Ascending aorta (tissue), 2 donors: ENCODE results near the gene SPP1. TPM values are rescaled to one million over a fixed set of nuclear protein-coding genes. Genes with fewer than 3 reads are reported as not detected.
"Not testable (repeated sequence)": the region's sequence is repeated elsewhere in the genome, so short reads cannot be mapped to it uniquely, and the experiment has no call there.

Source experiments
- DNase-seq, 2 donors: peaks; one replicate each; pipeline ENCODE4 v3.0.0-alpha.2; 2019; ENCODE audit warnings: low spot score in 2 of 2
- H3K27ac ChIP-seq, 2 donors: fragments of 200-600 bp; sonication (generic); one replicate each; pipeline ENCODE4 v1.5.1; 2016 to 2017; ENCODE audit warnings: mild to moderate bottlenecking in 1 of 2
- H3K27me3 ChIP-seq: fragments of 200-600 bp; sonication (generic); one replicate; pipeline ENCODE4 v1.5.1; 2017
- H3K36me3 ChIP-seq, 2 donors: fragments of 200-600 bp; sonication (generic); one replicate each; pipeline ENCODE4 v1.5.1; 2016
- H3K4me1 ChIP-seq, 2 donors: fragments of 200-600 bp; sonication (generic); one replicate each; pipeline ENCODE4 v1.5.1; 2016 to 2017; ENCODE audit warnings: mild to moderate bottlenecking in 1 of 2
- H3K4me3 ChIP-seq, 2 donors: fragments of 200-600 bp; sonication (generic); one replicate each; pipeline ENCODE4 v1.5.1; 2016 to 2017; ENCODE audit warnings: mild to moderate bottlenecking in 1 of 2
- H3K9me3 ChIP-seq, 2 donors: fragments of 200-600 bp; sonication (generic); one replicate each; pipeline ENCODE4 v1.5.1; 2016
- intact Hi-C: fragments of 100-400 bp; cut with DNase I; formaldehyde crosslinking; loops from one replicate; pipeline ENCODE4 v1.15.1; 2023
- total RNA-seq: library from RNA; depleted of rRNA; stranded (reverse); fragments of >200 nt; gene quantifications from one replicate; pipeline ENCODE4 v1.1.0, GENCODE V29; 2016
- TF ChIP-seq, protein P1 (sequence below), 3 experiments: fragments of 200-600 bp in 2 of 3; fragments of 450-650 bp in 1 of 3; sonication (generic) in 2 of 3; IDR thresholded peaks; one replicate each; pipeline ENCODE4 v1.5.1; 2016 to 2019; ENCODE audit warnings: antibody characterized with exemption in 3 of 3, mild to moderate bottlenecking in 1 of 3, moderate library complexity in 1 of 3

Gene SPP1
- total RNA-seq, 1 donor from 2014 or later: 0.75 TPM

- no peak for DNase-seq
- peak overlapping the region in 1 of 2 donors; percentile 0 for H3K4me3 ChIP-seq
- peaks cover 4 to 53% of the 10 kb centered on the region in 2 donors for H3K4me1 ChIP-seq
- H3K36me3 ChIP-seq: peaks cover 2 to 10% of the 10 kb centered on the region in 2 donors
- H3K27me3 ChIP-seq: no peaks in the 10 kb centered on the region
- no peaks in the 10 kb centered on the region for H3K9me3 ChIP-seq
- TF ChIP-seq, protein P1, sequence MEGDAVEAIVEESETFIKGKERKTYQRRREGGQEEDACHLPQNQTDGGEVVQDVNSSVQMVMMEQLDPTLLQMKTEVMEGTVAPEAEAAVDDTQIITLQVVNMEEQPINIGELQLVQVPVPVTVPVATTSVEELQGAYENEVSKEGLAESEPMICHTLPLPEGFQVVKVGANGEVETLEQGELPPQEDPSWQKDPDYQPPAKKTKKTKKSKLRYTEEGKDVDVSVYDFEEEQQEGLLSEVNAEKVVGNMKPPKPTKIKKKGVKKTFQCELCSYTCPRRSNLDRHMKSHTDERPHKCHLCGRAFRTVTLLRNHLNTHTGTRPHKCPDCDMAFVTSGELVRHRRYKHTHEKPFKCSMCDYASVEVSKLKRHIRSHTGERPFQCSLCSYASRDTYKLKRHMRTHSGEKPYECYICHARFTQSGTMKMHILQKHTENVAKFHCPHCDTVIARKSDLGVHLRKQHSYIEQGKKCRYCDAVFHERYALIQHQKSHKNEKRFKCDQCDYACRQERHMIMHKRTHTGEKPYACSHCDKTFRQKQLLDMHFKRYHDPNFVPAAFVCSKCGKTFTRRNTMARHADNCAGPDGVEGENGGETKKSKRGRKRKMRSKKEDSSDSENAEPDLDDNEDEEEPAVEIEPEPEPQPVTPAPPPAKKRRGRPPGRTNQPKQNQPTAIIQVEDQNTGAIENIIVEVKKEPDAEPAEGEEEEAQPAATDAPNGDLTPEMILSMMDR (IDR thresholded peaks at IDR 0.05): no peak
- H3K27ac ChIP-seq: peak overlapping the region; percentile 94 to 98
- intact Hi-C loops: loop anchor here (5.0 to 10.0 kb wide), 2 partner anchors 267 to 1081 kb away; partner anchors contain the start of genes AFF1 and PPM1K
Measured at GRCh38 chr4:88015659-88016295, 40.3 kb downstream of the SPP1 start.

- Histone ChIP-seq H3K9me3 (no peaks in the 10 kb centered on the region), H3K4me3 (peak overlapping the region in 1 of 2 donors; percentile 45), H3K36me3 (peaks cover 14 to 29% of the 10 kb centered on the region in 2 donors), H3K4me1 (peaks cover 4 to 63% of the 10 kb centered on the region in 2 donors), H3K27me3 (no peaks in the 10 kb centered on the region), H3K27ac (peak overlapping the region; percentile 94 to 98)
- intact Hi-C loops: loop anchor here (1.0 to 10.0 kb wide), 3 partner anchors 10 to 1083 kb away; partner anchors contain the start of genes AFF1, PKD2 and PPM1K
- DNase-seq: peak in 1 of 2 donors; percentile 76
- TF ChIP-seq, protein P1 (IDR thresholded peaks at IDR 0.05): no peak
Measured at GRCh38 chr4:88017516-88018297, 42.2 kb downstream of the SPP1 start.

DNA sequence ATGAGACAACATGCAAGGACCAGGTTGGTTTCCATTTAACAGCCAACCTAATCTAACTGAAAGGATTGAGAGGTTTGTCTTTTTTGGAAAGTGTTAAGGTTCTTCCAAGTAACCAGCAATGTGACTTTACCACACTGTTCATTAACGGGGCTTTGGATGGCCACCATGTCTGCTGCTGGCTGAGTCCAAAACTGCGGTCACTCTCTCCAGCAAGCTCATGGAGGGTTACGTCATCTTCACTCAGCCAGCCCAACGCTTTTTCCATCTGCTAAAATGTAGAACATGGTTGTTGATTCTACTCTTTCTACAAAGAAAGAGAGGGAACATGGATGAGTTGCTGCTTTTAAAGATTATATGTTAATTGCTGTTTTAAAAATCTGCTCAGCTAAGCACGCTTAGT, 43.0 kb downstream of the SPP1 start:
- TF ChIP-seq, protein P1 (IDR thresholded peaks at IDR 0.05): no peak
- intact Hi-C loops: loop anchor here (1.0 to 10.0 kb wide), 3 partner anchors 11 to 1084 kb away; partner anchors contain the start of genes AFF1, PKD2 and PPM1K
- DNase-seq: peak in 1 of 2 donors; percentile 88
- H3K4me1 ChIP-seq: peaks cover 4 to 66% of the 10 kb centered on the region in 2 donors
- peak overlapping the region; percentile 94 to 98 for H3K27ac ChIP-seq
- H3K36me3 ChIP-seq: peaks cover 22 to 36% of the 10 kb centered on the region in 2 donors
- H3K9me3 ChIP-seq: no peaks in the 10 kb centered on the region
- H3K27me3 ChIP-seq: no peaks in the 10 kb centered on the region
- peak overlapping the region; percentile 13 to 45 for H3K4me3 ChIP-seq

- DNase-seq: no peak
- H3K36me3 ChIP-seq: peaks cover 49 to 67% of the 10 kb centered on the region in 2 donors
- no peak overlapping the region for H3K4me3 ChIP-seq
- H3K27me3 ChIP-seq: no peaks in the 10 kb centered on the region
- intact Hi-C loops: no loop called here
- TF ChIP-seq, protein P1 (IDR thresholded peaks at IDR 0.05): no peak
- H3K27ac ChIP-seq: peak overlapping the region; percentile 94 to 98
- peaks cover 4 to 57% of the 10 kb centered on the region in 2 donors for H3K4me1 ChIP-seq
- peaks cover 0 to 7% of the 10 kb centered on the region in 2 donors for H3K9me3 ChIP-seq
Measured at GRCh38 chr4:88021824-88022223, 46.3 kb downstream of the SPP1 start.

DNA sequence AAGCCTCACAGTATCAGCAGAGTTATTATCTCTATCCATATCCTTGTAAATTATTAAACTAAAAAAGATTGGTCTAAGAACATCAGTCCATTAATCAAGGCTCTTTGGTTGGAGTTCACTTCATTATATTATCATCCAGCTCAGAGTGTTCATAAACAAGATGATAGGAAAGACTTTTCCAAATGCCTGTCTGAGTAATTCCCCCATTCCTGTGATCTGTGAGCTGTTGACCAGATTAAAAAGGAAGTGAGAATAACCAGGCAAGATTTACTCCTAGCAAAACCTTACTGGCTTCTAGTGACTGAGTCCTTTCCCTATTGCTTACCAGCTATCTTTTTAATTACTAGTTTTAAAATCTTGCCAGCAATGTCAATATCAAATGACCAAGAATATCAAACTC, 46.8 kb downstream of the SPP1 start:
- Histone ChIP-seq H3K4me3 (no peak overlapping the region), H3K4me1 (peaks cover 2 to 53% of the 10 kb centered on the region in 2 donors), H3K27ac (peak overlapping the region; percentile 94 to 98), H3K9me3 (peaks cover 0 to 7% of the 10 kb centered on the region in 2 donors), H3K27me3 (no peaks in the 10 kb centered on the region), H3K36me3 (peaks cover 51 to 71% of the 10 kb centered on the region in 2 donors)
- DNase-seq: no peak
- intact Hi-C loops: no loop called here
- TF ChIP-seq, protein P1 (IDR thresholded peaks at IDR 0.05): no peak

DNA sequence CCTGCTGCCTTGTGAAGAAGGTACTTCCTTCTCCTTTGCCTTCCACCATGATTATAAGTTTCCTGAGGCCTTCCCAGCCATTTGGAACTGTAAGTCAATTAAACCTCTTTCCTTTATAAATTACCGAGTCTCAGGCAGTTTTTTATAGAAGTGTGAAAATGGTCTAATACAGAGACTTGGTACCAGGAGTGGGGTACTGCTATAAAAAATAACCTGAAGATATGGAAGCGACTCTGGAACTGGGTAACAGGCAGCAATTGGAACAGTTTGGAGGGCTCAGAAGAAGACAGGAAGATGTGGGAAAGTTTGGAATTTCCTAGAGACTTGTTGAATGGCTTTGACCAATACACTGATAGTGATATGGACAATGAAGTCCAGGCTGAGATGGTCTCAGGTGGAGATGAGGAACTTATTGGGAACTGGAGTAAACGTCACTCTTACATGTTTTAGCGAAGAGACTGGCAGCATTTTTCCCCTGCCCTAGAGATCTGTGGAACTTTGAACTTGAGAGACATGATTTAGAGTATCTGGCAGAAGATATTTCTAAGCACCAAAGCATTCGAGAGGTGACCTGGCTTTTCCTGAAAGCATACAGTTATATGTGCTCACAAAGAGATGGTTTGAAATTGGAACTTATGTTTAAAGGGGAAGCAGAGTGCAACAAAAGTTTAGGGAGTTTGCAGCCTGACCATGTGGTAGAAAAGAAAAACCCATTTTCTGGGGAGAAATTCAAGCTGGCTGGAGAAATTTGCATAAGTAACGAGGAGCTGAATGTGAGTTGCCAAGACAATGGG, 50.6 kb downstream of the SPP1 start:
- H3K9me3 ChIP-seq, H3K27ac ChIP-seq, DNase-seq, H3K4me3 ChIP-seq, H3K27me3 ChIP-seq, intact Hi-C loops: not testable (repeated sequence)
- H3K4me1 ChIP-seq: peaks cover 4 to 44% of the 10 kb centered on the region in 2 donors
- H3K36me3 ChIP-seq: peaks cover 67 to 68% of the 10 kb centered on the region in 2 donors
